Measurements from ENCODE around the gene DUSP22. TPM values are rescaled to one million over a fixed set of nuclear protein-coding genes. Genes with fewer than 3 reads are reported as not detected.

Gene DUSP22
- total RNA-seq, 1 experiment from 2014 or later, result 10.5 TPM

- no peak for DNase-seq (ENCODE audit: low read depth)
These were observed 86.7 kb downstream of the DUSP22 start for GRCh38 chr6:378958-379409.

DNA sequence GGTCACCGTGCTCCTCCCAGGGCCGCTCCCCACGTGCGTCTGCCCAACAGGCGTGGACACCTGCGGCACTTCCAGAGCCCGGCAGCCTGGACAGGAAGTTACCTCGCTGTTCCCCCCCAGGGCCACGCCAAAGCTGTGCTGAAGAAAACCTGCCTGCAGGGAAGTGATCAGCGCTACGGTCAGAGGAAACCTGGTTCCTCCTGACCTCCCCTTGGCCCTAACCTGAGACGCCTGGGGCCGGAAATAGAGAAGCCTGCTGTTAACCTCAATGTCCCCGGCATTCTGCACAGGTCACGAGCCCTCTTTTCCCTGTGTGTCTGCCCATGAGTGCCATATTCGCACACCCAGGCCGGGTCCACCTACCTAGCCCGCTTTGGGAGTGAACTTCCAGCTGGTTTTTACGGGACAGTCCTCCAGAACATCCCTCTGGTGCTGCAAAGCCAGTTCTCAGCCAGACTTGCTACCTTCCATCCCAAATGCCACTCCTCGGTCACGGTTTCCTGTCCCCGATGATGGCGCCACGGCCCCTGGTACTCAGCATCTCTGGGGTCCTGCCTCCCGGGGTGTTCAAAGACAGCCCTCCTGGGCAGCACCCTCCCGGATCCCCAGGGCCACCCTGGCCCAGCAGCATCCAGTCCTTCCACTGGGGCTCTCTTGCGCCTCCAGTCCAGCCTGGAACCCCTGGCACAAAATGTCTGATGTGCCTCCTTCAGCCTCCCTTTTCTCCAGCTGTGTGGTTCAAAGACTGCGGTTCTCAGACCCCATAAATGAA is 87.3 kb downstream of the DUSP22 start:
- no peak for DNase-seq (ENCODE audit: low read depth)

DNA sequence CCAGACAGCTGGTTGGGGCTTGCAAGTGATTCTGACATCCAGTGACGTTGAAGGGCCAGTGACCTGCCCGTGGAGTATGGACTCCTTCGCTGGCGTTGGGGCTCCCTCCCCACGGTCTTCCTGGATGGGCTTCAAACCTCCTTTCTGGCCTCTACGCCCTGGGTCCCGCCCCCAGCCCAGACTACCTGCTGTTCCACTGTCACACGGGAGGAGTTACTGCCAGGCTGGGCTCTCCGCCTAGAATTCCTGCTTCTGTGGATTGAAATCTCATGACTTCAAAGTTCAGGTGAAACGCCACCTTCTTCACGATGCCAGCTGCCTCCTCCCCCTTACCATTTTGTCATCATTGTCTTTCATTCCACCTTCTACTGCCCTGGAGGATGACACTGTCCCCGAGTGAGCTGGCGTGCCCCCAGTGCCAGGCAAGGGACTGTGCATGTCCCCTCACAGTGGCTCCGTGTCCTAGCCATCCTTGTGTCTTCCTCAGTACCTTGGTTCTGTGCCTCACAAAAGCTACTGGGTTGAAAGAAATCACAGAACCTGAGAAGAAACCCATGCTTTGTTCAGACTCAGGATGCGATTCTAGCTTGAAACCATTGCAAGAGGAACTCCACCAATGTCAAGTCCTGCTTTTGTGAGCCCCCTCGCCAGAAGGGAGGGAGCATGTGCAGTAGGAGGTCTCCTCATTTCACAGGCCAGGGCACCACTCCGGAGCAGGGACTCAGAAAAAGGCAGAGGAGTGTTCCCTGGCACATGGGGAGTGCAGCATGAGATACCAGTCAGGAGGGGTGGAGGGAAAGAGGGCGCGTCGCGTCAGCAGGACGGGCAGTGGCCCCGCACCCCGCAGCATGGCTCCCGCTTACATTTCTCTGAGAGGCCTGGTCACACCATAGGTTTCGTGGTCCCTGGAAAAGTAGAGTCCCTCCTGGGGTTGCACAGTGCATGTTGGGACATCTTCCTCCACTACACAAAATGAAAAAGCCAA is 88.2 kb downstream of the DUSP22 start:
- DNase-seq (ENCODE audit: low read depth), result no peak

DNA sequence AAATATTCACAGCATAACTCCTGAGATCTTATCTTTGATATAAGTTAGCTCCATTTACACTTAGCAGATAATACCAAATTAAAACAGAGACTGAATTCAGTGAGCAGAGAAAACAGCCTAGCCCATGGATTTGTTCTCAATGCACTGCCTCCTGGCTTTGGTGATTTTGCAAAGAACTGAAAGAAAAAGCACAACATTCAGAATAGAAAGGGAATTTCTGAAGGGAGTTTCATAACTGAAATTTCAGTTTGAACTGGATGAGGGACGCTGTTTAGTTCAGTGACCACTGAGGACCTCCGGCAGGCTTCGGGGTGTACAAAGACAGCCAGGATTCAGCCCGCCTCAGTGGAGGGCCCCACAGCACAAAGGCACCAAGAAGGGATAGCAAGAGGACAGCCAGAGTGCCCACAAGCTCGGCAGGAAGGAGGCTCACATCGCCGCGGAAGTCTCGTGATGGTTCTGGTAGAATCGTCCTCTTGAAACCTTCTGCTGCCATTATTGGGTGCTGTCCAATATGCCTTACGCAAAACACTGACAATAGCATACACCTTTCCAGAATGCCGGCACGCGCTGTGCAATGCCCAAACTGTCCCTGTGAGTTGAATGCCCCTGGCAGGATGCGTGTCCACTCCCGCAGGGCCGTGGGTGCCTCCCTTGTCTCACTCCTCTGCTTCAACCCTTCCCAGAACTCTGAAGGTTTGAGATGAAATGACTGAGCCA is 89.6 kb downstream of the DUSP22 start:
- DNase-seq (ENCODE audit: low read depth), result no peak

GRCh38 chr6:382883-383810 is 90.9 kb downstream of the DUSP22 start:
- DNase-seq (ENCODE audit: low read depth), result no peak

DNA sequence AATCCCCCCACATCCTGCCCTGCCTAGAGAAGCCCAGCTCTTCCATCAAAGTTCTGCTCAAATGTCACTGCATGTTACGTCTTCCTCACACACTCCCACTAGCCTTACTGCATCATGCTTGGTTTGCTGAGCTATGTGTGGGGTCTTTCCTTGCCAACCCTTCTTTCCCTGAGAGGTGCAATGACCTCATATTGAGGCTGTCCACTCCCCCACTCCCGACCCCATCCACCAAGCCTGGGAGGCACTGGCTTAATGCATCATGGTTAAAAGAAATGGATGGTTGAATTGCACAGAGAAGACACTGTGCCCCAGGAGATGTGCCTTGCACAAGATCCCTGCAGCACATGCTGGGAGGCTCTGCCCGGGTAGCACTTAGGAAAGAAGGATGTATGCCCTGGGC is 91.6 kb downstream of the DUSP22 start:
- DNase-seq (ENCODE audit: low read depth), result no peak

- no peak for DNase-seq (ENCODE audit: low read depth)
These were observed 92.6 kb downstream of the DUSP22 start for GRCh38 chr6:384898-385297.

DNA sequence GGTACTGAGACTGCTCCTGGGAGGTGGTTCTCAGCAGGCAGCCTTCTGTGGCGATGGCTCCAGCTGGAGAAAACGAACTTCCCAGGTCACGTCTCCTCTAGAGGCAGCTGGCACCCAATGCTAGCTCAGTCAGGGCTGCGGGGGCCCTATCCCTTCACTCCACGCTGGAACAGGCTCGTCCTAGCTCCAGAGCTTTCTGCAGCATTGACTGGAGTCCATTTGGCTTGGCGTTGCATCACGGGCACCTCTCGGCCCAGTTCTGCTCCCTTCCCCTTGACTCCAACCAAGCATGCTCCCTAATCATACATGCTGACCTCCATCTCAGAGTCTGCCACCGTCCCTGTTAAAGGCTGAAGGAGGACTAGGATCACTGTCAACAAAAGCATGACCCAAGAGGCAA is 93.3 kb downstream of the DUSP22 start:
- DNase-seq (ENCODE audit: low read depth), result no peak

DNA sequence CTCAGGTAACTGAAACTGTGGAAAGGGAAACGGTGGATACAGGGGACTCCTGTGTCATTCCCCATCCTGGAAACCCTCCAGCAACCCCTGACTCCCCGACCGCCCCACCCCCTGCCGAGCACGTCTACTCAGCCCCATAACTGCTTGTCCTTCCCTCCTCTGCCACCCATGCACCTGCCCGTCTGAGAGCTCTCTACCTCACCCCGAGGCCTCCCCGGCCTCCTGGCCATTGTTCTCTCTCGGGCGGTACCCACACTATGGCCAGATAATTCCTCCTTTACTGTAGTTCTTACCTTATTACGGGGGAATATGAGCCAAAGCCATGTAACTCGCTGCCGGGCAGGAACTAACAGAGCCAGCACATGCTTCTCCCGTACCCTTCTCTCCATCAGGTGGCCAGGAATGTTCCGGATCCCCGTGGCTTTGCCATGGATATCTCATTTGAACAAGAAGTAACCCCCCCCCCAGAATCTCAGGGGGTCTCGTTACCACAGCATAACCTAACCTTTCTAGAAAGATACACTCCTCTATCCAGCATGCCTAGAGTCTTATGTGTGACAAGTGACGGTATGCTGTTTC is 94.5 kb downstream of the DUSP22 start:
- DNase-seq (ENCODE audit: low read depth), result no peak

- no peak for DNase-seq (ENCODE audit: low read depth)
These were observed 95.0 kb downstream of the DUSP22 start for GRCh38 chr6:387293-387741.

- DNase-seq (ENCODE audit: low read depth), result no peak
These were observed 96.1 kb downstream of the DUSP22 start for GRCh38 chr6:388202-388903.

DNA sequence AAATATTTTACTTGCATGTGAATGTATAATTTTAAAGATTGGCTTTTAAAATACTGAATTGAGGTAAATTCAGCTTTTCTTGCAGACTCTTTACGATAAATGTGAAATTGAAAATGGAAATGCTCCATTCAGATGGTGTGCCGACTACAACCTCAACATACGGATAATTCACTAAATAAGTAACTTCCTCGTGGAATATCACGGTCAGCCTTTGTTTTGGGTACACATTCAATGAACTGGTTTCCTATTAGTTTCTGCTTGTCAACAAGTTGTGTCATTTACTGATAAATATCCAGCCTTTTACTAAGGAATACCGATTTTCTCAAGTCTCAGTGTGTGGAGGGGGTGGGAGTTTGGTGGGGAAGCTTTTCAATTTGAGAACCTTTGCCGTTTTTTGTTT is 96.9 kb downstream of the DUSP22 start:
- no peak for DNase-seq (ENCODE audit: low read depth)

DNA sequence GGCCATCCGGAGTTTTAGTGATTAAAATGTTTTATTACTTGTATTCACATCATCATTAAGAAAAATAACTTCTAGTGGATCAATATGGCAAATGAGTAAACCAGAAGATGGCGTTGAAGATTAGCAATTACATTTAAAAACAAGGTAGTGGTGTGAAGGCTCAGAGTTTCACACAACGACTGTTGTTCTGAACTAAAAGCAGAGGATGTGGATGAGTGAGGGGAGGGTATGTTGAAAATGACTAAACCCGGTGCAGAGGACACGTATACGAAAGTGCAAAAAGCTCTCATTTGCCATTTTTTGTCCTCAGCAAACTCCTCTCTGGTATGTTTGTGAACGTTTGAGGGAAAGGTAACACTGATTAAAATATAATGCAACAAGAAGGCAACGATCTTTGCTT is 97.3 kb downstream of the DUSP22 start:
- no peak for DNase-seq (ENCODE audit: low read depth)

DNA sequence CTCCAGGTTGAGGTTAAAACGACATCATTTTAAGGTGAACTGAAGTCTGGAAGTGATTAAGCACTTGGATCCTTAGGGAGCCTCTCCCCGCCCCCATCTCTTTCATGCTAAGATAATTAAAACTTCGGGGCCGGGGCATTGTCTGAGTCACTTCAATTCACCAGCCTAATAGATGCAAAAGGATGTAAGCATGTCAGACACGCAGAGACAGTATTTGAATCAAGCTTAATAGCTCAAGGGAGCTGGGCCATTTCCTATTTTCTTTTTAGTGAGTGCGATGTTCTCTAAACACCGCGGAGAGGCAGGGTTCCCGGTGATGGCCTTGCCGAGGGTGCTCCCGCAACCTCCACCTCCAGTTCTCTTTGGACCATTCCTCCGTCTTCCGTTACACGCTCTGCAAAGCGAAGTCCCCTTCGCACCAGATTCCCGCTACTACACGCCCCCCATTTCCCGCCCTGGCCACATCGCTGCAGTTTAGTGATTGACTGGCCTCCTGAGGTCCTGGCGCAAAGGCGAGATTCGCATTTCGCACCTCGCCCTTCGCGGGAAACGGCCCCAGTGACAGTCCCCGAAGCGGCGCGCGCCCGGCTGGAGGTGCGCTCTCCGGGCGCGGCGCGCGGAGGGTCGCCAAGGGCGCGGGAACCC is 98.7 kb downstream of the DUSP22 start:
- peak; percentile 35 for DNase-seq (ENCODE audit: low read depth)

DNA sequence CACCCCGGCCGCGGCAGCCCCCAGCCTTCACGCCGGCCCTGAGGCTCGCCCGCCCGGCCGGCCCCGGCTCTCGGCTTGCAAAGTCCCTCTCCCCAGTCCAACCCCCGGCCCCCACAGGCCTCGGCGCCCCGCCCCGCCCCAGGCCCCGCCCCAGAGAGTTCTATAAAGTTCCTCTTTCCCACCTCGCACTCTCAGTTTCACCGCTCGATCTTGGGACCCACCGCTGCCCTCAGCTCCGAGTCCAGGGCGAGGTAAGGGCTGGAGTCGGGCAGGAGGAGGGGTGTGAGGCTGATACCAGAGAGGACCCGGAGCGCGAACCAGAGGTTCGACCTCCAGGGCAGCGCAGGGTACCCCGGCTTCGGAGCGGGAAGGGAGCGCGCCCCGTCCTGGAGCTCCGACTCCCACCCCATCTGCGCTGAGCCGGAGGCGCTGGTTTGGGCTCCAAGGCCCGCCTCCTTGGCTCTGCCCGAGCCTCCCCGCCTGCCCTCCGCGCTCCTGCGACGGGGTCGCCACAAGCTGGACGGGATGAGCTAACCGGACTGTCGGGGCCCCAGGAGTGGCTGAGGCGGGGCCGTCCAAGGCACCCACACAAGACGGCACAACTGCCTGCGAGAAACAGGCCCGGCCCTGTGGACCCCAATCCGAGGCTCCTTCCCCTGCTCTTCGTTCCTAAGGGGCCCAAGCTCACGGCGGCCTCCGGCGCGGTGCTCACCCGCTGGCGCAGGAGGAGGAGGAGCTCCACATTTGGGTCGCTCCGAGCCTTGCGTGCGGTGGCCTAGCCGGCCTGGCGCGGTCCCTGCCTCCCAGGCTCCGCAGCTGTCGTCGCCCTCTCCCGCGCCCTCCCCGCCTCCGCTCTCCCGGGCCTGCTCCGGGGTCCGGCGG is 99.5 kb downstream of the DUSP22 start, which contains the start of gene IRF4:
TSS of gene IRF4 (plus strand) at position 194 of the 882 bp plus-strand sequence. CDS start 1,401 bp downstream, outside the sequence.
- no peak for DNase-seq (ENCODE audit: low read depth)

DNA sequence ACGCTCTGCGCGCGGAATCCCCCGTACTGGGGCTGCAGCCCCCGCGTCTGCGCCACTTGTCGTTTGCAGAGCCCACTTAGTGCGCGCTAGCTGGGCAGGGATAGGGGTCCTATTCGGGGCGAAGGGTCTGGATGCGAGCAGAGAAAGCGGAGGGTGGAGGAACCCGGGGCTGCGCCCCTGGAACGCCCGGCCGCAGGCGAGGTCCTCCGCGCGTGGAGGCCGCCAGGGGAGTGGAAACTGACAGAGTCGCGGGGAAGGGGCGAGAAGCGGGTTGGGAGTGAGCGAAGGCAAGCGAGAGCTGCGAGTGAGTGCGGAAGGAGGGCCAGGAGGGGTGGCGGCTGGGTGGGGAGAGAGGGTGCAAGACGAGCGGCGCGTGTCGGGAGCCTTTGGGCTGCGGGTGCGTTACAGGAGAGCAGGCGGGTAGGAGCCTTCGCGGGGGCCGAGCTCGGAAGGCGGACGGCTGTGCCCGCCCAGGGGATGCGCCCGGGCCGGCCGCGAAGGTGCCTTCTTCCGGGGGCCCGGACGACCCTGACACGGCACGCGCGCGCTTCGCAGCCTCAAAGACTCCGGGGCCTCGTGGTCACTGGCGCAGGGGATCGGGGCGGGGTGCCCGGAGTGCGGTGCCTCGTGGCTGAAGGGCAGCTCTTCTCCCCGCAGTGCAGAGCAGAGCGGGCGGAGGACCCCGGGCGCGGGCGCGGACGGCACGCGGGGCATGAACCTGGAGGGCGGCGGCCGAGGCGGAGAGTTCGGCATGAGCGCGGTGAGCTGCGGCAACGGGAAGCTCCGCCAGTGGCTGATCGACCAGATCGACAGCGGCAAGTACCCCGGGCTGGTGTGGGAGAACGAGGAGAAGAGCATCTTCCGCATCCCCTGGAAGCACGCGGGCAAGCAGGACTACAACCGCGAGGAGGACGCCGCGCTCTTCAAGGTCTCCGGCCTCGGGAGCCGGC is 100.4 kb downstream of the DUSP22 start:
- DNase-seq (ENCODE audit: low read depth), result no peak

Data from RPMI7951 (cell line).